ENCODE measurements around the gene KLC3.

Gene KLC3

GRCh38 chr19:45305007-45305406 lies 35.5 kb upstream of the KLC3 start:
- Histone ChIP-seq H3K9me3 (ENCODE audit: insufficient read depth, low read depth, low read length) (no peaks in the 10 kb centered on the region), H2AFZ (ENCODE audit: low read length) (no peak overlapping the region), H3K27me3 (ENCODE audit: insufficient read depth, low read length, poor library complexity, severe bottlenecking) (no peaks in the 10 kb centered on the region), H3K4me2 (ENCODE audit: low read depth, low read length, poor library complexity, severe bottlenecking) (no peak overlapping the region), H3K9ac (ENCODE audit: low read depth, low read length, poor library complexity, severe bottlenecking) (no peak overlapping the region), H4K20me1 (ENCODE audit: insufficient read depth, low read length, poor library complexity, severe bottlenecking) (no peaks in the 10 kb centered on the region), H3K36me3 (ENCODE audit: insufficient read depth, low read length) (no peaks in the 10 kb centered on the region; the same call in 1 of the 2 replicates), H3K4me1 (ENCODE audit: insufficient read depth, low read length, poor library complexity, severe bottlenecking) (no peaks in the 10 kb centered on the region), H3K4me3 (ENCODE audit: low read length, poor library complexity, severe bottlenecking) (no peak overlapping the region), H3K9me2 (replicated peaks; ENCODE audit: low read depth, low read length) (no peaks in the 10 kb centered on the region), H3F3A (ENCODE audit: low read depth) (no peaks in the 10 kb centered on the region), H3K79me2 (ENCODE audit: insufficient read depth, low read length) (no peaks in the 10 kb centered on the region)
- TF ChIP-seq CTCF (conservative IDR thresholded peaks at IDR 0.05; ENCODE audit: low read length) (no peak), EZH2phosphoT487 (IDR thresholded peaks at IDR 0.05; ENCODE audit: borderline replicate concordance) (no peak)

GRCh38 chr19:45305421-45305820 lies 35.1 kb upstream of the KLC3 start:
- no peak overlapping the region for H3K4me3 ChIP-seq (ENCODE audit: low read length, poor library complexity, severe bottlenecking)
- H3K9me2 ChIP-seq (replicated peaks; ENCODE audit: low read depth, low read length) = no peaks in the 10 kb centered on the region
- no peak for TF ChIP-seq EZH2phosphoT487 (IDR thresholded peaks at IDR 0.05; ENCODE audit: borderline replicate concordance)
- TF ChIP-seq CTCF (conservative IDR thresholded peaks at IDR 0.05; ENCODE audit: low read length) = no peak
- no peaks in the 10 kb centered on the region for H3K9me3 ChIP-seq (ENCODE audit: insufficient read depth, low read depth, low read length)
- H3K9ac ChIP-seq (ENCODE audit: low read depth, low read length, poor library complexity, severe bottlenecking) = no peak overlapping the region
- H3K4me2 ChIP-seq (ENCODE audit: low read depth, low read length, poor library complexity, severe bottlenecking) = no peak overlapping the region
- H3K4me1 ChIP-seq (ENCODE audit: insufficient read depth, low read length, poor library complexity, severe bottlenecking) = no peaks in the 10 kb centered on the region
- H3K79me2 ChIP-seq (ENCODE audit: insufficient read depth, low read length) = no peaks in the 10 kb centered on the region
- H4K20me1 ChIP-seq (ENCODE audit: insufficient read depth, low read length, poor library complexity, severe bottlenecking) = no peaks in the 10 kb centered on the region
- no peak overlapping the region for H2AFZ ChIP-seq (ENCODE audit: low read length)
- no peaks in the 10 kb centered on the region; the same call in 1 of the 2 replicates for H3K36me3 ChIP-seq (ENCODE audit: insufficient read depth, low read length)
- H3K27me3 ChIP-seq (ENCODE audit: insufficient read depth, low read length, poor library complexity, severe bottlenecking) = no peaks in the 10 kb centered on the region
- no peaks in the 10 kb centered on the region for H3F3A ChIP-seq (ENCODE audit: low read depth)

- H4K20me1 ChIP-seq (ENCODE audit: insufficient read depth, low read length, poor library complexity, severe bottlenecking) = no peaks in the 10 kb centered on the region
- TF ChIP-seq EZH2phosphoT487 (IDR thresholded peaks at IDR 0.05; ENCODE audit: borderline replicate concordance) = no peak
- TF ChIP-seq CTCF (conservative IDR thresholded peaks at IDR 0.05; ENCODE audit: low read length) = no peak
- H3K9ac ChIP-seq (ENCODE audit: low read depth, low read length, poor library complexity, severe bottlenecking) = no peak overlapping the region
- no peaks in the 10 kb centered on the region for H3K36me3 ChIP-seq (ENCODE audit: insufficient read depth, low read length)
- H3K27me3 ChIP-seq (ENCODE audit: insufficient read depth, low read length, poor library complexity, severe bottlenecking) = no peaks in the 10 kb centered on the region
- no peaks in the 10 kb centered on the region for H3K9me3 ChIP-seq (ENCODE audit: insufficient read depth, low read depth, low read length)
- H3K4me1 ChIP-seq (ENCODE audit: insufficient read depth, low read length, poor library complexity, severe bottlenecking) = no peaks in the 10 kb centered on the region
- no peak overlapping the region for H2AFZ ChIP-seq (ENCODE audit: low read length)
- H3K4me3 ChIP-seq (ENCODE audit: low read length, poor library complexity, severe bottlenecking) = no peak overlapping the region
- no peaks in the 10 kb centered on the region for H3K9me2 ChIP-seq (replicated peaks; ENCODE audit: low read depth, low read length)
- no peaks in the 10 kb centered on the region for H3F3A ChIP-seq (ENCODE audit: low read depth)
- no peaks in the 10 kb centered on the region for H3K79me2 ChIP-seq (ENCODE audit: insufficient read depth, low read length)
- H3K4me2 ChIP-seq (ENCODE audit: low read depth, low read length, poor library complexity, severe bottlenecking) = no peak overlapping the region
Observed at GRCh38 chr19:45306040-45306439, 34.5 kb upstream of the KLC3 start.

All from Loucy (cell line).